DMS 273 (cell line): ENCODE results near the gene POLDIP2.

ENCODE experiments used
- DNase-seq: peaks from one replicate; lab custom pipeline; 2025; ENCODE audit not compliant: unreplicated experiment; lab: John Stamatoyannopoulos, UW

POLDIP2 gene

GRCh38 chr17:28317966-28318758 lies 39.2 kb downstream of the POLDIP2 start:
- peak; percentile 56 for DNase-seq

DNA sequence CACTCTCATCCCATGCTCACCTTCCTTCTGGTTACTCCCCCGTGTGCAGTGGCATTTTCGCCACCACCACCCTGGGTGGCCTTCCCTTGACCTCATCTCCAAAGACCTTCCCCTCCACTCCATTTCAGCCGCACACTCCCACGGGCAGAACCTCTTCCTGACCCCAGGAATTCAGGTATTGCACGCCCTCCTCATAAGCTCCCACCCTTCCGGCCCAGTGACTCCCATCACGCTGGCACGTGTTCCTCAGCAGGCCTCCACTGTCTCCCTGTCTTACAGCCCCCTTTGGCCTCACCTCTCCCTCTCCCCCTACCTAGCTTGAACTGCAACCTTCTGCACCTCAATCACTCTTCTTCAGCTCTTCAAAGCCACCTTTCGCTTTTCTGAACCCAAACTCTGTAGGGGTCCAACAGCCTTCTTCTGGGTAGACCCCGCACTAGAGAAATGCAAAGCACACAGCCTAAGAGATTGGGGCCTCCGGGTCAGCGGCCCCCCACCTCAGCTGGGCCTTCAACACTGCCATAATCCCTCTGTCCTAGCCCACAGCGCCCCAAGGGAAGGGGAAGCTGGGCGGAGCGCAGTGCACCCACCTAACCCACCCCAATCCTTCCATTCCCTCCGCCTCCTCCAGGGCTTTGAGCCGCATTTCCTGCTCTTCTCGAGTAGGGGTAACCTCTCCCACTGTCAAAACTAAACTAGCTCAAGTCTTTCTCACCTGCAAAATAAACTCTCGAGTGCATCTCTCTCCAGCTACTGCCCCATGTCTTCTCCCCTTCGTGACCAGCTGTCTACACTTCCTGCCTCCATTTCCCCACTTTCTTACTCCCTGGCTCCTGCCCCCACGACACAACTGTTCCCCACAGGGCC lies 40.0 kb downstream of the POLDIP2 start:
- DNase-seq = no peak

DNA sequence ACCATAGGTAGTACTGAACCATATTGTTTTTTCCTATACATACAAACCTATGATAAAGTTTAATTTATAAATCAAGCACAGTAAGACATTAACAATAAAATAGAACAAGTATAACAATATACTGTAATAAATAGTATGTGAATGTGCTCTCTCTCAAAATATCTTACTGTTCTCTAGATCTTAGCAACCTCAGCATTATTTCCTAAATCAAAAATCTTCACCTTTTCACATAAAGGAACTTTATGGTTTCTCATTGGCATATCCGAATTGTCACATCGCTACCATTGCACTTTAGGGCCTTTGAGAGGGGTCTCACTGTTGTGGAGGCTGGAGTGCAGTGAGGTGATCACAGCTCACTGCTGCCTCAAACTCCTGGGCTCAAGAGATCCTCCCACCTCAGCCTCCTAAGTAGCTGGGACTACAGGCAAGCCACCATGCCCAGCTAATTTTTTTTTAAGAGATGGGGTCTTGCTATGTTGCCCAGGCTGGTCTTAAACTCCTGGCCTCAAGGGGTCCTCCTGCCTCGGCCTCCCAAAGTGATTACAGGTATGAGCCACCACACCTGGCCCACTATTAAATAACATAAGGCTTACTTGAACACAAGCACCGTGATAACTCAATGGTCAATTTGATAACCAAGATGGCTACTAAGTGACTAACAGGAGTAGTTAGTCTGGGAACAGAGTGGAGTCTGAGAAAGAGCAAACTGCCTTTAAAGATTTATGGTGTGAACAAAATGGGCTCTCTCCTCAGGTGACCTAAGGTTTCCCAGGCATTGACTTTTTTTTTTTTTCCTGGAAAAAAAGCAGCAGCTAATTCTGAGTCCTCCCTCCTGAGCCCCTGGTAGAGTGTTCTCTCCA lies 41.3 kb downstream of the POLDIP2 start:
- DNase-seq = no peak

DNA sequence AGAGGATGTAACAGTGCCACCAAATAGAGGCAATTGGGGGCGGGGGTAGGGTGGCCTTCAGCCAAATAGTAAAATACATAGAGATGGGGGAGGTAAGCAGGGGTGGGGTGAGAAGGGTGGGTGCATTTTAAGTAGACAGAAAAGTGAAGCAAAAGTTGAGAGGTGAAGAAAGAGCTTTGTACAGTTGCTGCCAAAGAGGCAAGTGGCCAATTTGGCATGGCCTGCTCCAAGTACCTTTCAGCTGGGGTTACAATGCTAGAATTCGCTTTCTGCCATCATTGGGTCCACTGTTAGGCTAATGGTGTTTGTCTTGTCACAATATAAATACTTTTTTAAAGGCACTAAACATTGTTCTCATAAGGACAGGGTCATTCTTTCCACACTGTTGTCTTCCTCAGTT lies 43.5 kb downstream of the POLDIP2 start:
- DNase-seq = no peak

GRCh38 chr17:28306954-28307401 lies 50.3 kb downstream of the POLDIP2 start:
- no peak for DNase-seq

GRCh38 chr17:28298449-28298848 lies 58.9 kb downstream of the POLDIP2 start:
- no peak for DNase-seq
